GM21825 (cell line): ENCODE results near the gene ZNF618.

Source experiments
- ATAC-seq: cut with Tn5 transposase; IDR thresholded peaks from one replicate; pipeline ENCODE4 v1.9.1; 2021; ENCODE audit warnings: mild to moderate bottlenecking, moderate library complexity; ENCODE audit not compliant: unreplicated experiment

Gene ZNF618

DNA sequence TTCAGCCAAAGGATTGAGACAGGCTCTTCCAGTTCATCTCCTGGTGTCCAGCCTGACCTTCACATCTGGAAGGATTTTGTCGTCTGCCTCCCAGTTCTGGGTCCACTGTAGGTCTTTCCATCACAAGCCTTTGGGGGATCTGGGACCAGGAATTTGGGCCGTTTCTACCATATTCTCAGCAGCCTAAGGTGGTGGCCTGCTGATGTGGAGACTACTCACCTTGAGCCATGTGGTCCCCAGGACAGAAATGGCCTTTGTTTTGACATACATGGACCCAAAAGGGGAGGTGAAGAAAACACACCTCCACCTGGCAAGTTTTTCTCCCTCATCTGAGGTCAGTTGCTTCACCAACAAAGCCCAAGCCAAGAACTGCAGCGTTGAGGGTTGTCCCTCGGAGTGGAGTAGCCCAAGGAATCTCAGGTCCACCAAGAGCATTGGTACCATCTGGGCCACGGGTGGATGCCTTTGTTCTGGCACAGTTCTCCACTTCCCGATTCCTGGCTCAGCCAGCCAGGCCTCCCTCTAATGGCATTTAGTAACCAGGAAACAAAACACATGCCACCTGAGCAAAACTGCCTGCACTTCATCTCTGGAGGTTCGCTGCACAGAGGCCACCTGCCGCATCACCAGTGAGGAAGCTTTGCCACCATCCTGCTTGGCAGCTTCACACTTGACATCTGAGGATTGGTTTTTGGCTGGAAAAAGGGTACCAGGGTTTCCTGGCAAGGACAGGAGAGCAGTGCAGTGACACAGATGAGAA, 177.3 kb downstream of the ZNF618 start:
- no peak for ATAC-seq

GRCh38 chr9:114054191-114054690, 178.1 kb downstream of the ZNF618 start:
- ATAC-seq, result no peak

DNA sequence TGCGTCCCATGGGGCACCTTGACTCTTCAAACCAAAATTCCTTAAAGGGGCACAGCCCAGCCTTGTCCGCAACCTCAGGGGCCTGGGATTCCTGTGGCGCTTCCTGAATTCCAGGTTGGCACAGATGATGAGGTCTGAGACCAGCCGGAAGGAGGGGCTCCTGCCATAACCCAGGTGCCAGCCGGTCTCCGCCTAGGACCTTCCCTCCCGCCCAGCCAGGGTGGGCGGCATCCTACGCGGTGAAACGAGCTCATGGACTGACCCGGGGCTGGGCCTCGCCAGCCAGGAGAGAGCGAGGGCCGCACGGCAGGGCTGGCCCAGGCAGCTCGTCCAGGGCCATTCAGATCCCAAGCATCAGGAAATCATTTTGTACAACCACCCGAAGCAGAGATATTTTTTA, 179.0 kb downstream of the ZNF618 start:
- no peak for ATAC-seq

DNA sequence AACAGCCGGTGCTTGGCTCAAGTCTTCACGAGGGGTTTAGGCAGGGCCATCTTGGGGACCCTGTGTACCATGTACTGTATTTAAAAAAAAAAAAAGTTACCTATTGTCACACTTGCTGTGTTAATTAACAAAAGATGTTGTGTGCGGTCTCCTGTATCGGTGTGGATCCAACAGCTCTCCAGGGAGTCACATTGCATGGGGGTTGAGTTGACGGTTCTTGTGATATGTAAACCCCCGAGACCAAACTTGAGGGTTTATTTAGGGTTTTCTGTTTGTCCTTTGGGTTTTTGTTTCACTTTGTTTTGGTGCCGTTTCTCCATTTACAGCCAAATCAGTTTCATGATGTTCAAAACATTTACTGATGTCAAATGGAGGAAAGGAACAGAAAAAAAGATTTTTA, 179.8 kb downstream of the ZNF618 start:
- no peak for ATAC-seq

DNA sequence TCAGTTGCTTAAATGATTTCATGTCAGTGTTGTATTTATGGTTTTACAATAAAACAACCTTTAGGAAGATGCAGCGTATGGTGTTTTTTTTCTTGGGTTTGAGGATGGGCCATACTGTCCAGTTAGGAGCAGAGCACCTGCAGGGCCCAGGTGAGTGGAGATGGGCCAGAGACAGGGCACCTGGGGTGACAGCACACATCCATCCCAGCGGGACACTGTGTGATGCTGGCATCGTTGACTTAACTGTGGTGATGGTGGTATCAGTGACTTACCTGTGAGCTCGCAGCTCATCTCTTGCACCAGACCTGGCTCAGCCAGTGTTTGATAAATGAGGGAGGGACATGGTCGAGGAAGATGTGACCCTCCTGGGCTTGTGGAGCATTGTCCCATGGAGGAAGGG, 180.4 kb downstream of the ZNF618 start:
- no peak for ATAC-seq

DNA sequence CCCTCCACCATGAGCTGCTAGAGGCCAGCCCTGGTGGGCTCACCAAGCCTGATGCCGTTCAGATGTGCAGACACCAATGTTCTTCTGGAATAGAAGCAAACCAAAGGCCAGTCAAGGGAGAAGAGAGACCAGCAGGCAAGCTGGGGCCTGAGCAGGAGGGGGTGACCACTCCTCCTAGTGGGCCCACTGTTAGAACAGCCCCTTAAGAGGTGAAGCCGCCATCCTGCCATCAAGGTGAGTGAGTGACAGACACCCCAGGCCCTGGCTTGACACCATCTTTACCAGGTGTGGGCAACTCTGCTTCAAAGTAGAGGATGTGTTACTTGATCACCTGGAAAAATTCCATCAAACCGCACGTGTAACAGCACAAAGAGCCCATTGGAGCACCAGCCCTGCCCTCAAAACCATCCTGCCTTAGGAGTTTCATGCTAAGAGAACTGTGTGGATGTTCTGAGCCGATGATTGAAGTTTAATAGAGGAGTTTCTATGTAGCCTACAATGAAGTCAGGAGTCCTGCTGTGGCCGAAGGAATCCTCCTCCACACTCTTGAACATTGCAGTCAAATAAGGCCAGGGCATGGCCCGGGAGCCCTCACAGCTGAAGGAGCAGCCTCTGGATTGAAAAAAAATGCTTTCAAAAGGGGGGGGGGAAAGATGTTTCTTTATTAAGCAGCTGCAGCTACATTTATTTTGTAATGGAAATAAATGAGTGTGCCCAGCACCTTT, 181.2 kb downstream of the ZNF618 start:
- ATAC-seq, result no peak

GRCh38 chr9:114058688-114059046, 182.6 kb downstream of the ZNF618 start:
- ATAC-seq, result no peak

GRCh38 chr9:114059047-114059803, 183.1 kb downstream of the ZNF618 start:
- no peak for ATAC-seq

- no peak for ATAC-seq
Measured at GRCh38 chr9:114060070-114060469, 184.0 kb downstream of the ZNF618 start.

DNA sequence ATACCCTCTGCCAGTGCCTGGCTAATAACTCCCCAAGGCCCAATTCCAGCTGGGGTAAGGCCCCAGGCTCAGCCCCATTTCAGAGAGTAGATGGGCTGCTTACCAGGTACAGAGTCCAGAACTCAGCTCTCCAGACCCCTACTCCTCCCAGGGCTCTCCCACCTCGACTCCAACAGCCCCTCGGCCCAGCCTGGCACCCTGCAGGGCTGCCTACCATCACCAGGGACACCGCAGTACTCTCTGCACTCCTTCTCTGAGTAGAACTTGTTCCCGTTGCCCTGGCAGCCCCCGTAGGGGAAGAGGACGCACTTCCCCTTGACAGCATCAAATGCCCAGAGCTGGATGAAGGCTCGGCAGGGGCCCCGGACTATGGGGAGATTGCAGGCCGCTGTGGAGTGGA, 184.6 kb downstream of the ZNF618 start:
- no peak for ATAC-seq

GRCh38 chr9:114061292-114061691, 185.2 kb downstream of the ZNF618 start:
- no peak for ATAC-seq

DNA sequence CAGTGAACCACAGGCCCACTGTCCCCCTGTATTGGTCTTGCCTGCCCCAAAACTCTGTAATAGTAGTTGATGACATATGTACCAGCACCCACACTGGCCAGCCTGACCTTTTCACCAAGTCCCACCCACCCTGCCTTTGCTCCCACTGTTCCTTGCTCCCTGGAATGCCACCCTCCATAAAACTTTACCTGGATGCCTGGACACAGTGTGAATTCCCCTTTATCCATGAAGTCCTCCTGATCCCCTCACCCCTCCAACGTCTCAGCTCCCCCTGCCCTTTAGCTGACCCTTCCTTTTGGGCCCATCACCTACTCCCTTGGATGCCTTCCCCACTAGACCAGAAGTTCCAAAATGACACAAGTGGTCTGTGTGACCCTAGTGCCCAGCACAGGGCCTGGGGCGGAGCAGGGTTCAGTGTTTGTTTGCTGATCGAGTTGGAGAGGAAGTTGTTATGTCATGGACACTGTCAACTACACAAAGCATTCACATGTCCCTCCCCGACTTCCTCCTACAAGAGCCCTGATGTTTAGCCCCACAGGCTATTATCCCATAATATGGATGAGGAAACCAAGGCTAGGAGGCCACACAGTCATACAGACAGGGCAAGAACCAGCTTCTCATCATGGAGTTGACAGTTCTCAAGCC, 185.8 kb downstream of the ZNF618 start:
- no peak for ATAC-seq

DNA sequence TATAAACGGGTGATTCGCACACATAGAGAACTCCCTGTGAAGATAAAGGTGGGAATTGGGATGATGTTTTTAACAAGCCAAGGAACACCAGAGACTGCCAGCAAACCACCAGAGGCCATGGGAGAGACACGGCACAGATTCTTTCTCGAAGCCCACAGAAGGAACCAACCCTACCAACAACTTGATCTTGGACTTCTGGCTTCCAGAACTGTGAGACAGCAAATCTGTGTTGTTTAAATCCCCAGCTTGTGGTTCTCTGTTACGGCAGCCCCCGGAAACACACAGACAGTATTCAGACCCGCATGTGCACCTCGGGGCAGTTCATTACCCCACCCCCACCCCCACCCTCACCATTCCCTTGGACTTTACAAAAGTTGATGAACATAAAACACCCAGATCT, 189.2 kb downstream of the ZNF618 start:
- ATAC-seq, result no peak

DNA sequence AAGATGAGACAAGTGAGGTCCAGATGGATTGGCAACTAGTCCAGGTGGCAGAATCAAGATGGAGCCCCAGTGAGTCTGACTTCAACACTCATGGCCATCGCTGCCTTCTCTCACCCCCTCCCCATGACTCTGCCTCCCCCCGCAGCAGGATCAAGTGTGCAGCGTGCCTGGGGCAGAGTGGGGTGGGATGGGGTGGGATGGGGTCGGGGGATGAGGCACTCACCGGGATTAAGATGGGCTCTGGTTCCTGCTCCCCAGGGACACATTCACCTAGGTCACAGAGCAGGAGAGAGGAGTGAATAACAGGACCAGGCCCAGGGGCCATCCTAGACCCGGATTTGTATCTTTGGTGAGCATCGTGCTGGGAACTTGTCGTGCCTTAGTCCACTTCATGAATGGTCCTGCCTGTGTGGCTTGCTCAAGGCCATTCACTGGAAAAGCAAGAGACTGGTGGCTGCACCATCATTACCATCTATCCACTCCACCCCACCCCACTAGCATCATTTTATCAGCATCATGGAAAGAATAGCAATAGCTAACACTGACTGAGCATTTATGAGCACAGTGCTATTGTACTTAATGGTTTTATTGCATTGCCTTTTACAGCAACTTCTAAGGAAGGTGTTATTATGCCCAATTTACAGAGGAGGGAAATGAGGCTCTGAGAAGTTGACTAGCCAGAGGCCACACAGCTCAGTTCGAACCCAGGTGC, 193.5 kb downstream of the ZNF618 start:
- ATAC-seq, result no peak

DNA sequence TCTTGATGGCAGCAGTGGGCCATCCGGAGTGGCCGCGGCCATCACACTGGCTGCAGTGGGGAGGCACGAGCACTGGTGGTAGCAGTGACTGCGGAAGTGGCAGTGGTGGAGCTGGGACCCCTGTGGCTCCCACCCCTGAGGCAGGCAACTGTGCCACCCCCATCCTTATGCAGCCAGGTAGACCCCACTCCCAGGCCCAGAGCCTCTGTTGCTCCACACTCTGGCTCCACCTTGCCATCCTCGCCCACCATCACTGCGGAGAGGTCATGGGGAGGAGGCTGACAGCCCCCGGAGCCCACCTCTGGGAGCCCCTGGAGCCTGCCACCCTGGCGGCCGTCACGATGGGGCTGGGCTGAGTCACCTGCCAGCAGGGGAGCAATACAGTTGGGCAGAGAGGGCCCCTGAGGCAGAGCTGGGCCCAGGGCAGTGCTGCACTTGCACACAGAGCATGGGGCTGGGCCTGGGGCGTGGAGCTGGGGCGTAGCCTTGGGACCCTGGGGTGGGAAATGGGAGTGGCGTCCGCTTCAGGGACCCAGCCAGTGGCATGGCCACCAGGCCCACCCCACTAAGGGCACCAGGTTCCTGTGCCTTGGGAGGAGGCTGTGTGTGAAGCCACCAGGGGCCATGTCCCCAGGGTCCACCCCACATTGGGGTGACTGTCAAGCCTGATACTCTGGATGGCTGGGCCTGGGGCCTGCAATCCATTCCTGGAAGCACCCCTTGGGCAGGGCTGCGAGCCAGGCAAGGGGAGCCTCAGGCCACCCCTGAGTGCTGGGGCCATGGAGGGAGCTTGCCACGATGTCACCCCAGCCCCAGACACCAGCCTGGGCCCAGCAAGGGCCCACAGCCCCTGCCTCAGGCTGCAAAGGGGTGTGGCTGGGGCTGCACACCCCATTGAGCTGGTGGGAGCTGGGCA, 194.3 kb downstream of the ZNF618 start:
- ATAC-seq, result no peak

DNA sequence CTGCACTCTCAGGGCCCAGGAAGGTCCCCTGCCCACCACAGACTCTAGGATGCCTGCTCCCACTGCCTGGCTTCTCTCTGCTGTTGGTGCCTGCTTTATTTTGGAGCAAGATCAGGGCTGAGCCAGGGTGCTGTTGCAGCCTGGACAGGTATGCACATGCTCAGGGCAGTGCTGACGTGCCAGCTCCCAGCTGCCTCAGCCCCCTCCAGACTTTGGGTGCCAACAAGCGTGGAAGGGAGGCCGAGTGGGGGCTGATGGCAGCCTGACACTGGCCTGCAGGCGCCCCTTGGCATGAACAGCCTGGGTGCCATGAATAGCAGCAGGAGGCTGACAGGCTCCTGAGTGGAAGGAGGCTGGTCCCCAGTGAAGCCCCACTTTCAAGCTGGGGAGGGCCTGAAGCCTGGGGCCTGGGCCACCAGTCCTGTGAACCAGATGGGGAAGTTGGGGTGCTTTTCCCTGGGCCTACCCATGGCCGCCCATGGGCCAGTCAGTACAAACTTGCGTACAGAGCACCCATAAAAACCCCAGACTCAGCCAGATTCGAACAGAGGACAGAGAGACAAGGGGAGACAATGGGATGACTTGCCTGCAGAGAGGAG, 195.2 kb downstream of the ZNF618 start:
- ATAC-seq, result no peak

DNA sequence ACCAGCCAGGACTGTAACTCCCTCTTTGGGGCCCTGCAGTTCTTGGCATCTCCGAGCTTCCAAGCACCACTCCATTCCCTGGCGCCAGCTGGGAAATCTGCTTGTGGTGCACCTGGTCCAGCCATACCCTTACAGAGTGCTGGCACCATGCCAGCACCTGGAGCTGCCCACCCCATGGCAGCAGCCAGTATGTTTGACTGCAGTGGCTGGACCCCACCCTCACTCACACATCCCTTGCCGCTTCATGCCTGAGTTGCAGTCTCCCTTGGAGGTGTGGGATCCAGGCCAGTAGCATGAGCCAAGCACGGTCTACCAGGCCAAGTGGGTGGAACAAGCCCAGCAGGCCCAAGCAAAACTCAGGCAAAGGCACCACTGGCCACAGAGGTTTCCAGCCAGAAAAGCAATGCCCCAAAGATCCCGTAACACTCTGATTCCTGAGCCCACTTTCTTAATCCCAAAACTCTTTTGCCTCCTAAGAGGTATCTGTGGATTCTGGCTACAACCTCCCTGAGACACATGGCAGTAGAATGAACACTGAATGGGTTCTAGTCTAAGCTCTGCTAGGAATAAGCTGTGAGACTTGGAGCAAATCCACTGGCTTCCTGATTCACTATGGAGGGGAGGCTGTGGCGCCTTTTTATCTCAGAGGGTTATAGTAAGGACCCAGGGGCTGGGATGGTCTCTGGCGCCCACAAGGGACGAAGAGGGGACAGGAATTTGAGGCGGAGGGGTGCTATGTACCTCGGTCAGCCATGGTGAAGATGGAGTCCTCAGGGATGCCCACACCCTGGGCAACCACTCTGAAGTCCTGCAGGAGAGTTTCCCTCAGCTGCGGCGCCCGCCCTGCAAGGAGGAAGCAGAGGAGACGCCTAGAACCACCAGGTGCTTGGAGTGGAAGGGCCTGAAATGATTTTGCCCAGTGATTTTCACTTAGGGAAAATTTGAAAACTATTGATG, 196.4 kb downstream of the ZNF618 start:
- ATAC-seq, result no peak

DNA sequence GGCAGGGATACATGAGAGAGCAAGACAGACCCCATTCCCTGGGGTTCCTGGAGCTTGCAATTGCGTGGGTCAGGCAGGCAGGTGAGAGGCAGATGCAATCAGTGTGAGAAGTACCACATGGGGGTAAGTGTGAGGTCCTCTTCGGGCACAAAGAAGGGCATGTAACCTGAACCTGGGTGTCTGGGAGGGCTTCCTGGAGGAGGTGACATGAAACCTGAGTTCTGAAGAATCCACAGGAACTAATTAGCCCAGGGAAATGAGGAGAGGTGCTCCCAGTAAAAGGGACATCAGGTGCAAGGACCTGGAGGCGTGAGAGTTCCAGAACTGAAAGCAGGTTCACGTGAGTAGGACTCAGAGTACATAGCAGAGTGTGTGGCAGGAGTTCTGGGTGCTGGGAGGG, 199.5 kb downstream of the ZNF618 start:
- no peak for ATAC-seq
